DMS79 (cell line): Measurements from ENCODE around the gene MNX1.

Source experiments
- DNase-seq: peaks from one replicate; lab custom pipeline; 2025; lab: John Stamatoyannopoulos, UW

Gene MNX1

GRCh38 chr7:156969972-156970420, 40.5 kb downstream of the MNX1 start:
- no peak for DNase-seq

- no peak for DNase-seq
Measured at GRCh38 chr7:156968183-156968582, 42.3 kb downstream of the MNX1 start.

- DNase-seq: no peak
Measured at GRCh38 chr7:156966387-156966786, 44.1 kb downstream of the MNX1 start.

GRCh38 chr7:156964971-156965370, 45.5 kb downstream of the MNX1 start:
- no peak for DNase-seq

GRCh38 chr7:156963472-156963871, 47.0 kb downstream of the MNX1 start:
- DNase-seq: no peak

GRCh38 chr7:156962897-156963296, 47.6 kb downstream of the MNX1 start:
- no peak for DNase-seq

GRCh38 chr7:156962145-156962544, 48.3 kb downstream of the MNX1 start:
- DNase-seq: no peak

GRCh38 chr7:156956727-156957126, 53.7 kb downstream of the MNX1 start:
- DNase-seq: no peak

- DNase-seq: no peak
Measured at GRCh38 chr7:156954941-156955340, 55.5 kb downstream of the MNX1 start.
